Activated CD8-positive, alpha-beta T cell treated with anti-CD3 and anti-CD28 coated beads for 36 hours (primary cell): ENCODE data around the gene MACIR. TPM values are rescaled to one million over a fixed set of nuclear protein-coding genes. Genes with fewer than 3 reads are reported as not detected.

Experiments
- ATAC-seq: fragments of 200-7000 bp; cut with Tn5 transposase; one replicate; pipeline ENCODE4 v1.10.0; 2021; ENCODE audit warnings: mild to moderate bottlenecking, moderate library complexity
- CTCF ChIA-PET: fragments of 350-600 bp; sonication (Branson Sonifier 250); formaldehyde crosslinking; loops from one replicate; lab custom pipeline; 2021; ENCODE audit warnings: antibody characterized with exemption; lab: Charles Lee
- POLR2A ChIA-PET: fragments of 350-600 bp; sonication (Branson Sonifier 250); formaldehyde crosslinking; loops from one replicate; lab custom pipeline; 2021; ENCODE audit warnings: antibody characterized with exemption; lab: Charles Lee
- DNase-seq: peaks from one replicate; pipeline ENCODE4 v3.0.0-alpha.2; 2020
- H3K27ac Mint-ChIP-seq: one replicate; pipeline ENCODE4 v1.8.0; 2021; ENCODE audit warnings: mild to moderate bottlenecking, mixed read lengths
- H3K27me3 Mint-ChIP-seq: one replicate; pipeline ENCODE4 v1.8.0; 2021; ENCODE audit warnings: mixed read lengths
- H3K36me3 Mint-ChIP-seq: one replicate; pipeline ENCODE4 v1.8.0; 2021; ENCODE audit warnings: low read depth, mixed read lengths
- H3K4me1 Mint-ChIP-seq: one replicate; pipeline ENCODE4 v1.8.0; 2021; ENCODE audit warnings: low read depth, mixed read lengths
- H3K4me3 Mint-ChIP-seq: one replicate; pipeline ENCODE4 v1.8.0; 2021; ENCODE audit warnings: mild to moderate bottlenecking, moderate library complexity, mixed read lengths
- H3K9me3 Mint-ChIP-seq: one replicate; pipeline ENCODE4 v1.8.0; 2021; ENCODE audit warnings: mixed read lengths
- CTCF ChIP-seq: fragments of 200-600 bp; IDR thresholded peaks from one replicate; pipeline ENCODE4 v1.8.0; 2022; ENCODE audit warnings: antibody characterized with exemption, mild to moderate bottlenecking
- intact Hi-C: fragments of 100-400 bp; cut with micrococcal nuclease; formaldehyde crosslinking; loops from one replicate; pipeline ENCODE4 v1.10.0; 2022
- total RNA-seq, 2 experiments: library from RNA; stranded (reverse); gene quantifications; one replicate each; pipeline ENCODE4 v1.2.3, GENCODE V29; 2021

MACIR gene
- total RNA-seq, 2 experiments from 2014 or later, result 8.6 to 8.8 TPM

GRCh38 chr5:103290846-103291245, 32.3 kb downstream of the MACIR start:
- TF ChIP-seq CTCF, result no peak
- no peaks in the 10 kb centered on the region for H3K36me3 Mint-ChIP-seq
- CTCF ChIA-PET, result no interaction called here
- no peaks in the 10 kb centered on the region for H3K4me1 Mint-ChIP-seq
- no peak overlapping the region for H3K27ac Mint-ChIP-seq
- POLR2A ChIA-PET, result no interaction called here
- no peaks in the 10 kb centered on the region for H3K9me3 Mint-ChIP-seq
- ATAC-seq, result no peak
- H3K4me3 Mint-ChIP-seq, result no peak overlapping the region
- H3K27me3 Mint-ChIP-seq, result no peaks in the 10 kb centered on the region
- intact Hi-C loops, result no loop called here
- no peak for DNase-seq

- intact Hi-C loops, result no loop called here
- CTCF ChIA-PET, result no interaction called here
- Mint-ChIP-seq H3K4me3 (no peak overlapping the region), H3K9me3 (no peaks in the 10 kb centered on the region), H3K27me3 (no peaks in the 10 kb centered on the region), H3K36me3 (no peaks in the 10 kb centered on the region), H3K4me1 (no peaks in the 10 kb centered on the region), H3K27ac (no peak overlapping the region)
- POLR2A ChIA-PET, result no interaction called here
- ATAC-seq (no peak), DNase-seq (no peak)
- no peak for TF ChIP-seq CTCF
These were observed 33.0 kb downstream of the MACIR start for GRCh38 chr5:103291606-103292005.

GRCh38 chr5:103293099-103293498, 34.5 kb downstream of the MACIR start:
- POLR2A ChIA-PET, result no interaction called here
- Mint-ChIP-seq H3K27me3 (no peaks in the 10 kb centered on the region), H3K27ac (no peak overlapping the region), H3K9me3 (no peaks in the 10 kb centered on the region), H3K36me3 (no peaks in the 10 kb centered on the region), H3K4me1 (no peaks in the 10 kb centered on the region), H3K4me3 (no peak overlapping the region)
- intact Hi-C loops, result no loop called here
- ATAC-seq (no peak), DNase-seq (no peak)
- TF ChIP-seq CTCF, result no peak
- CTCF ChIA-PET, result no interaction called here

GRCh38 chr5:103293719-103294118, 35.2 kb downstream of the MACIR start:
- Mint-ChIP-seq H3K36me3 (no peaks in the 10 kb centered on the region), H3K27ac (no peak overlapping the region), H3K4me1 (no peaks in the 10 kb centered on the region), H3K27me3 (no peaks in the 10 kb centered on the region), H3K9me3 (no peaks in the 10 kb centered on the region), H3K4me3 (no peak overlapping the region)
- CTCF ChIA-PET, result no interaction called here
- ATAC-seq, result no peak
- intact Hi-C loops, result no loop called here
- DNase-seq, result no peak
- POLR2A ChIA-PET, result no interaction called here
- TF ChIP-seq CTCF, result no peak

- DNase-seq, result no peak
- intact Hi-C loops, result no loop called here
These were observed 36.3 kb downstream of the MACIR start for GRCh38 chr5:103294906-103295305.

More at GRCh38 chr5:103294906-103295305, 36.3 kb downstream of the MACIR start:
- no peaks in the 10 kb centered on the region for H3K36me3 Mint-ChIP-seq
- ATAC-seq, result no peak
- TF ChIP-seq CTCF, result no peak
- CTCF ChIA-PET, result no interaction called here
- peaks cover 3% of the 10 kb centered on the region for H3K27me3 Mint-ChIP-seq
- H3K9me3 Mint-ChIP-seq, result no peaks in the 10 kb centered on the region
- POLR2A ChIA-PET, result no interaction called here
- H3K27ac Mint-ChIP-seq, result no peak overlapping the region
- no peaks in the 10 kb centered on the region for H3K4me1 Mint-ChIP-seq
- H3K4me3 Mint-ChIP-seq, result no peak overlapping the region
